GM19240 (cell line): ENCODE measurements around the gene PLEKHO2.
"Not testable (repeated sequence)": the region's sequence is repeated elsewhere in the genome, so short reads cannot be mapped to it uniquely, and the experiment has no call there.

Experiments
- DNase-seq: peaks from one replicate; pipeline ENCODE4 v3.0.0; 2011; ENCODE audit warnings: low spot score; ENCODE audit not compliant: insufficient read length

PLEKHO2 gene

GRCh38 chr15:64841344-64842095, at the start of gene PLEKHO2:
PLEKHO2 (plus strand) TSS chr15:64841915; CDS start chr15:64842017, 102 bp downstream.
- DNase-seq = peak; percentile 61

GRCh38 chr15:64792282-64792681, 49.4 kb upstream of the PLEKHO2 start:
- DNase-seq = no peak

- DNase-seq = not testable (repeated sequence)
Observed at GRCh38 chr15:64795299-64795698, 46.4 kb upstream of the PLEKHO2 start.

- DNase-seq = not testable (repeated sequence)
Observed at GRCh38 chr15:64795921-64796320, 45.8 kb upstream of the PLEKHO2 start.

- not testable (repeated sequence) for DNase-seq
Observed at GRCh38 chr15:64798905-64799304, 42.8 kb upstream of the PLEKHO2 start.

GRCh38 chr15:64800476-64800875, 41.2 kb upstream of the PLEKHO2 start:
- no peak for DNase-seq

GRCh38 chr15:64803526-64803925, 38.2 kb upstream of the PLEKHO2 start:
- DNase-seq = no peak

GRCh38 chr15:64804619-64805018, 37.1 kb upstream of the PLEKHO2 start:
- no peak for DNase-seq

- DNase-seq = no peak
Observed at GRCh38 chr15:64806509-64806908, 35.2 kb upstream of the PLEKHO2 start.

- no peak for DNase-seq
Observed at GRCh38 chr15:64807051-64807749, 34.5 kb upstream of the PLEKHO2 start.

GRCh38 chr15:64807751-64808222, 33.9 kb upstream of the PLEKHO2 start:
- DNase-seq = no peak

GRCh38 chr15:64808785-64809453, 32.8 kb upstream of the PLEKHO2 start:
- DNase-seq = no peak

- peak; percentile 77 for DNase-seq
Observed at GRCh38 chr15:64809649-64810496, 31.8 kb upstream of the PLEKHO2 start.

- DNase-seq = no peak
Observed at GRCh38 chr15:64810497-64811326, 31.0 kb upstream of the PLEKHO2 start.

GRCh38 chr15:64813075-64813474, 28.6 kb upstream of the PLEKHO2 start:
- no peak for DNase-seq

GRCh38 chr15:64814283-64814682, 27.4 kb upstream of the PLEKHO2 start:
- not testable (repeated sequence) for DNase-seq

- not testable (repeated sequence) for DNase-seq
Observed at GRCh38 chr15:64814965-64815364, 26.8 kb upstream of the PLEKHO2 start.

GRCh38 chr15:64816452-64816851, 25.3 kb upstream of the PLEKHO2 start:
- DNase-seq = no peak

GRCh38 chr15:64824929-64825430, 16.7 kb upstream of the PLEKHO2 start:
- DNase-seq = no peak
